Gastrocnemius medialis (tissue), 4 donors: ENCODE results near the gene INTU. TPM values are rescaled to one million over a fixed set of nuclear protein-coding genes. Genes with fewer than 3 reads are reported as not detected.

Experiments used
- ATAC-seq, 2 donors: fragments of 150-250 bp; one replicate each; pipeline ENCODE4 v1.9.1; 2016
- DNase-seq, 2 donors: peaks; one replicate each; pipeline ENCODE4 v3.0.0-alpha.2; 2019
- H3K27ac ChIP-seq, 4 donors: fragments of 200-600 bp; sonication (generic); 1 replicate in 1 of 4; 2 replicates in 3 of 4; pipeline ENCODE4 v1.5.1; 2016 to 2018; ENCODE audit warnings: mild to moderate bottlenecking in 2 of 4, moderate library complexity in 1 of 4
- H3K27me3 ChIP-seq, 3 donors: fragments of 200-600 bp; sonication (generic) in 2 of 3; 1 replicate in 1 of 3; 2 replicates in 2 of 3; pipeline versions ENCODE4 v1.5.1 to v1.6.0; 2016 to 2019; ENCODE audit warnings: mild to moderate bottlenecking in 1 of 3, moderate library complexity in 1 of 3
- H3K36me3 ChIP-seq, 2 donors: fragments of 200-600 bp; sonication (generic) in 1 of 2; one replicate each; pipeline ENCODE4 v1.5.1; 2017 to 2018
- H3K4me1 ChIP-seq, 2 donors: fragments of 200-600 bp; sonication (generic) in 1 of 2; one replicate each; pipeline ENCODE4 v1.5.1; 2016 to 2017; ENCODE audit warnings: mild to moderate bottlenecking in 2 of 2
- H3K4me3 ChIP-seq, 4 donors: fragments of 200-600 bp; sonication (generic) in 3 of 4; 1 replicate in 1 of 4; 2 replicates in 3 of 4; pipeline ENCODE4 v1.5.1; 2016 to 2019; ENCODE audit warnings: mild to moderate bottlenecking in 2 of 4
- H3K9me3 ChIP-seq, 3 donors: fragments of 200-600 bp; sonication (generic) in 2 of 3; 1 replicate in 1 of 3; 2 replicates in 2 of 3; pipeline ENCODE4 v1.5.1; 2016 to 2019
- POLR2A ChIP-seq, 2 donors: fragments of 450-650 bp; IDR thresholded peaks; one replicate each; pipeline ENCODE4 v1.6.1; 2017; ENCODE audit warnings: antibody characterized with exemption in 2 of 2, mild to moderate bottlenecking in 2 of 2, moderate library complexity in 2 of 2
- in situ Hi-C, 4 donors: fragments of 200-750 bp; cut with MboI; loops; one replicate each; pipeline versions ENCODE4 v1.15.0 to v1.8.0; 2017; ENCODE audit warnings: low sequenced_read_pairs in 4 of 4
- intact Hi-C: fragments of 100-400 bp; cut with DNase I; formaldehyde crosslinking; loops from one replicate; pipeline ENCODE4 v1.15.1; 2023; ENCODE audit warnings: low total_unique reads
- total RNA-seq, 4 donors: library from RNA; depleted of rRNA; stranded (reverse); fragments of >200 nt; gene quantifications; one replicate each; pipeline versions ENCODE4 v1.1.0 to v1.2.3, GENCODE V29; 2016
- TF ChIP-seq, protein P1 (sequence below), 5 experiments: fragments of 450-650 bp in 3 of 5; fragments of 200-600 bp in 2 of 5; sonication (generic) in 2 of 5; IDR thresholded peaks in 4 of 5; conservative IDR thresholded peaks in 1 of 5; 1 replicate in 4 of 5; 2 replicates in 1 of 5; pipeline ENCODE4 v1.5.1; 2016 to 2019; ENCODE audit warnings: antibody characterized with exemption in 5 of 5, mild to moderate bottlenecking in 3 of 5, moderate library complexity in 3 of 5

Gene INTU
- total RNA-seq, 4 donors from 2014 or later: 0.65 to 2.6 (median 1.7) TPM

- TF ChIP-seq, protein P1, sequence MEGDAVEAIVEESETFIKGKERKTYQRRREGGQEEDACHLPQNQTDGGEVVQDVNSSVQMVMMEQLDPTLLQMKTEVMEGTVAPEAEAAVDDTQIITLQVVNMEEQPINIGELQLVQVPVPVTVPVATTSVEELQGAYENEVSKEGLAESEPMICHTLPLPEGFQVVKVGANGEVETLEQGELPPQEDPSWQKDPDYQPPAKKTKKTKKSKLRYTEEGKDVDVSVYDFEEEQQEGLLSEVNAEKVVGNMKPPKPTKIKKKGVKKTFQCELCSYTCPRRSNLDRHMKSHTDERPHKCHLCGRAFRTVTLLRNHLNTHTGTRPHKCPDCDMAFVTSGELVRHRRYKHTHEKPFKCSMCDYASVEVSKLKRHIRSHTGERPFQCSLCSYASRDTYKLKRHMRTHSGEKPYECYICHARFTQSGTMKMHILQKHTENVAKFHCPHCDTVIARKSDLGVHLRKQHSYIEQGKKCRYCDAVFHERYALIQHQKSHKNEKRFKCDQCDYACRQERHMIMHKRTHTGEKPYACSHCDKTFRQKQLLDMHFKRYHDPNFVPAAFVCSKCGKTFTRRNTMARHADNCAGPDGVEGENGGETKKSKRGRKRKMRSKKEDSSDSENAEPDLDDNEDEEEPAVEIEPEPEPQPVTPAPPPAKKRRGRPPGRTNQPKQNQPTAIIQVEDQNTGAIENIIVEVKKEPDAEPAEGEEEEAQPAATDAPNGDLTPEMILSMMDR (IDR thresholded peaks at IDR 0.05 in 4 of 5, conservative IDR thresholded peaks at IDR 0.05 in 1 of 5): no peak
- no peak for TF ChIP-seq POLR2A (IDR thresholded peaks at IDR 0.05)
- H3K27ac ChIP-seq: no peak overlapping the region
- no peaks in the 10 kb centered on the region for H3K36me3 ChIP-seq
- H3K27me3 ChIP-seq: no peaks in the 10 kb centered on the region
- no peak for ATAC-seq
- no peak for DNase-seq
- intact Hi-C loops: no loop called here
- H3K4me1 ChIP-seq: no peaks in the 10 kb centered on the region
- no peak overlapping the region for H3K4me3 ChIP-seq
- in situ Hi-C loops: no loop called here
- no peaks in the 10 kb centered on the region for H3K9me3 ChIP-seq
Measured at GRCh38 chr4:127660284-127660885, 27.6 kb downstream of the INTU start.

GRCh38 chr4:127667116-127667515 is 34.4 kb downstream of the INTU start:
- TF ChIP-seq, protein P1 (IDR thresholded peaks at IDR 0.05 in 4 of 5, conservative IDR thresholded peaks at IDR 0.05 in 1 of 5): no peak
- no peak for TF ChIP-seq POLR2A (IDR thresholded peaks at IDR 0.05)
- no peaks in the 10 kb centered on the region for H3K9me3 ChIP-seq
- ATAC-seq: no peak
- H3K4me3 ChIP-seq: no peak overlapping the region
- no peaks in the 10 kb centered on the region for H3K4me1 ChIP-seq
- H3K36me3 ChIP-seq: no peaks in the 10 kb centered on the region
- no peaks in the 10 kb centered on the region for H3K27me3 ChIP-seq
- in situ Hi-C loops: no loop called here
- intact Hi-C loops: no loop called here
- H3K27ac ChIP-seq: no peak overlapping the region
- no peak for DNase-seq

DNA sequence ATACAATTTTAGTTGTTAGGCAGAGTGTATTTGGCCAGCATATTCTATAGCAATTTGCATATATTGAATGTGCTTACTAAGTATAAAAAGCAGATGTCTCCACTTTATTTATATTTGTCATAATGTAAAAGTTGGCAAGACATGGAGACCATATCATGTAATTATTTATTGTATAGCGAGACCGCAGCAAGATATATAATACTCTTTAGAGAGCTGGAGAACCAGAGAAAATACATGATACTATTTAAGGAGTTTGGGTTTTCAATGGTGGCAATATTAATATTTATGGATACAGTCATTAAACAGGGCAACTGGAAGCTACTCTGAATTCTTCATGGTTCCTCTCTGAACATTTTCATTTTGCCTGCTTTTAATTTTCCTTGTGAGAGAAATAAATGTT is 35.0 kb downstream of the INTU start:
- DNase-seq (no peak), ATAC-seq (no peak)
- intact Hi-C loops: no loop called here
- no peaks in the 10 kb centered on the region for H3K4me1 ChIP-seq
- in situ Hi-C loops: no loop called here
- H3K36me3 ChIP-seq: no peaks in the 10 kb centered on the region
- TF ChIP-seq, protein P1 (IDR thresholded peaks at IDR 0.05 in 4 of 5, conservative IDR thresholded peaks at IDR 0.05 in 1 of 5): no peak
- no peak for TF ChIP-seq POLR2A (IDR thresholded peaks at IDR 0.05)
- H3K4me3 ChIP-seq: no peak overlapping the region
- H3K27me3 ChIP-seq: no peaks in the 10 kb centered on the region
- H3K27ac ChIP-seq: no peak overlapping the region
- H3K9me3 ChIP-seq: no peaks in the 10 kb centered on the region

- Histone ChIP-seq H3K4me1 (no peaks in the 10 kb centered on the region), H3K9me3 (no peaks in the 10 kb centered on the region), H3K27ac (no peak overlapping the region), H3K27me3 (no peaks in the 10 kb centered on the region), H3K4me3 (no peak overlapping the region), H3K36me3 (no peaks in the 10 kb centered on the region)
- DNase-seq: no peak
- in situ Hi-C loops (no loop called here), intact Hi-C loops (no loop called here)
- TF ChIP-seq POLR2A (IDR thresholded peaks at IDR 0.05): no peak
- TF ChIP-seq, protein P1 (IDR thresholded peaks at IDR 0.05 in 4 of 5, conservative IDR thresholded peaks at IDR 0.05 in 1 of 5): no peak
- ATAC-seq: no peak
Measured at GRCh38 chr4:127668770-127669169, 36.0 kb downstream of the INTU start.

DNA sequence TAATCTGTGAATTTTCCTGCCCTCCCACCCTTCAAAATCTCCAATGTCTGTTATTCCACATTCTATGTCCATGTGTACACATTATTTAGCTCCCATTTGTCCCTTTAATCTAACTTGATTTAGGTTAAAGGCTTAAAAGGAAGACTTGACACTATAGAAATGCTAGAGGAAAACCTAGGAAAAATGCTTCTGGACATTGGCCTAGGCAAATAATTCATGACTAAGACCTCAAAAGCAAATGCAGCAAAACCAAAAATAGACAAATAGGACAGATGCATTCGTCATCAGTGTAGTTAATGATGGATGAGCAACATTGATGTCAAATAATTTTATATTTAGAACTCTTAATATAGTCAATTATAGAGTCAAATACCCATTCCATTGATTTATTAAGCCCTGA is 36.9 kb downstream of the INTU start:
- H3K36me3 ChIP-seq: no peaks in the 10 kb centered on the region
- H3K4me3 ChIP-seq: no peak overlapping the region
- in situ Hi-C loops: no loop called here
- ATAC-seq (no peak), DNase-seq (no peak)
- TF ChIP-seq, protein P1 (IDR thresholded peaks at IDR 0.05 in 4 of 5, conservative IDR thresholded peaks at IDR 0.05 in 1 of 5): no peak
- H3K9me3 ChIP-seq: no peaks in the 10 kb centered on the region
- no peaks in the 10 kb centered on the region for H3K4me1 ChIP-seq
- H3K27me3 ChIP-seq: no peaks in the 10 kb centered on the region
- intact Hi-C loops: no loop called here
- no peak overlapping the region for H3K27ac ChIP-seq
